Immature natural killer cell (primary cell): ENCODE data around the gene REST. TPM values are rescaled to one million over a fixed set of nuclear protein-coding genes. Genes with fewer than 3 reads are reported as not detected.

Experiments
- DNase-seq, 3 donors: peaks; one replicate each; pipeline ENCODE4 v3.0.0; 2022; ENCODE audit warnings: mixed read lengths in 1 of 3
- H3K27ac Mint-ChIP-seq, 6 donors: one replicate each; pipeline ENCODE4 v1.8.0; 2020; ENCODE audit warnings: mixed read lengths in 6 of 6, mild to moderate bottlenecking in 5 of 6, inconsistent platforms in 4 of 6, moderate library complexity in 3 of 6
- H3K27me3 Mint-ChIP-seq, 3 donors: one replicate each; pipeline ENCODE4 v1.8.0; 2020 to 2021; ENCODE audit warnings: low read depth in 3 of 3, mild to moderate bottlenecking in 3 of 3, mixed read lengths in 3 of 3, moderate library complexity in 3 of 3, inconsistent platforms in 1 of 3
- H3K36me3 Mint-ChIP-seq, 3 donors: one replicate each; pipeline ENCODE4 v1.8.0; 2020; ENCODE audit warnings: mixed read lengths in 3 of 3, inconsistent platforms in 2 of 3, mild to moderate bottlenecking in 2 of 3
- H3K4me1 Mint-ChIP-seq, 2 donors: one replicate each; pipeline ENCODE4 v1.8.0; 2020; ENCODE audit warnings: inconsistent platforms in 2 of 2, mild to moderate bottlenecking in 2 of 2, mixed read lengths in 2 of 2, moderate library complexity in 1 of 2
- H3K4me3 Mint-ChIP-seq, 5 donors: one replicate each; pipeline ENCODE4 v1.8.0; 2020; ENCODE audit warnings: mild to moderate bottlenecking in 5 of 5, mixed read lengths in 5 of 5, inconsistent platforms in 3 of 5, moderate library complexity in 3 of 5
- H3K9me3 Mint-ChIP-seq, 6 donors: one replicate each; pipeline ENCODE4 v1.8.0; 2020; ENCODE audit warnings: mild to moderate bottlenecking in 6 of 6, mixed read lengths in 6 of 6, inconsistent platforms in 4 of 6, moderate library complexity in 3 of 6
- polyA plus RNA-seq, 3 donors: library from polyadenylated mRNA; unstranded; fragments of 300-500 nt; fragmentation: Illumina TruSeq; gene quantifications; one replicate each; pipeline ENCODE4 v1.2.3, GENCODE V29; 2021

REST gene
- polyA plus RNA-seq, 3 donors from 2014 or later, result 106 to 193 (median 144) TPM

DNA sequence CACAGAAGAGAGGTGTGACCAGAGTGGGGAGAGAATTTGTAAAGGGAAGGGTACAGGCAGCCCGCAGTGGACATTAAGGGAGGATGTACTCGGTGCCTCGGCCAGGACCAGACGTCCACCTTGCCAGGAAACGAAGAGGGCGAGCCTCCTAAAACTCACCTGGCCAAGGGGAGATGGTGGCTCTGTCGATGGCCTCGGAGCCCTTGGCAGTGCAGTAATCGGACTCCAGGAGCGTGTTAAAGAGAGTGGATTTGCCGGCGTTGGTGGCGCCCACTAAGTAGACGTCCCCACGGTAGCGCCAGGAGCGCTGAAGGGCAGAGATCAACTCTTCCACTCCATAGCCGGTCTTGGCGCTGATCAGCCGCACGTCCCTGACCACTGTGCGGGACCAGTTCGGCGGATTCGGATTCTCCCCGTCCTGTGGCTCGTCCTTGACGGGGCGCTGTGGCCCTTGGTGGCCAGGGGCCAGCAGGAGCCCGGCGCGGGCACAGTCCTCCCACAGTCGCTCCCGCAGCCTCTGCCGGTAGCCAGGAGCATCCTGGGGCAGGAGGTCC is 68.7 kb downstream of the REST start:
- Mint-ChIP-seq H3K4me1 (peaks cover 49 to 67% of the 10 kb centered on the region in 2 donors), H3K27me3 (peaks cover 20 to 35% (median 32%) of the 10 kb centered on the region in 3 donors), H3K4me3 (peak overlapping the region; percentile 95 to 100 (median 100)), H3K27ac (peak overlapping the region; percentile 22 to 83 (median 72)), H3K9me3 (peaks cover 0 to 2% (median 0%) of the 10 kb centered on the region in 6 donors), H3K36me3 (peaks cover 27 to 32% (median 30%) of the 10 kb centered on the region in 3 donors)
- DNase-seq, result peak in 1 of 3 donors; percentile 3

DNA sequence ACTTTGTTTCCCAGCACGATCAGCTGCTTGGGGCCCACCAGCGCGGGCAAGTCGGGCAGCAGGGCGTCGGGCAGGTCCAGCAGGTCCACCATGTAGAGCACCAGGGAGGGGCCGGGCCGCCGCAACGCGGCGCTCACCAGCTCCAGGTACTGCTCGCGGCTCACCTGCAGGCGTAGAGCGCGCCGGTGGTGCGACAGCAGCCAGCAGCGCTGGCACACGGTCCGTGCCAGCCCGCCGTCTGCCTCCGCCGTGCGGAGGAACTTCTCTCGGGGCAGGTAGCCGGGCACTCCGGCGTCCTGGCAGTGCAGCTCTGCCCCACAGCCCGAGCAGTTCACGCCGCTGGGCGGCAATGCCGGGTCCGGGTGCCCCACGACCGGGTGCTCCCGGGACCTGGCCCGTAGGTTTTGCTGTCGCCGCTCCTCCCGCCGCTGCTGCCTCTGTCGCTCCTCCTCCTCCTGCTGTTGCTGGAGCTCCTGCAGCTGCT is 69.2 kb downstream of the REST start:
- peak overlapping the region; percentile 99 to 100 (median 100) for H3K4me3 Mint-ChIP-seq
- peaks cover 0 to 2% (median 0%) of the 10 kb centered on the region in 6 donors for H3K9me3 Mint-ChIP-seq
- DNase-seq, result no peak
- H3K27ac Mint-ChIP-seq, result peak overlapping the region; percentile 95 to 100 (median 98)
- H3K27me3 Mint-ChIP-seq, result peaks cover 20 to 40% (median 32%) of the 10 kb centered on the region in 3 donors
- H3K36me3 Mint-ChIP-seq, result peaks cover 23 to 29% (median 27%) of the 10 kb centered on the region in 3 donors
- H3K4me1 Mint-ChIP-seq, result peaks cover 55 to 72% of the 10 kb centered on the region in 2 donors

DNA sequence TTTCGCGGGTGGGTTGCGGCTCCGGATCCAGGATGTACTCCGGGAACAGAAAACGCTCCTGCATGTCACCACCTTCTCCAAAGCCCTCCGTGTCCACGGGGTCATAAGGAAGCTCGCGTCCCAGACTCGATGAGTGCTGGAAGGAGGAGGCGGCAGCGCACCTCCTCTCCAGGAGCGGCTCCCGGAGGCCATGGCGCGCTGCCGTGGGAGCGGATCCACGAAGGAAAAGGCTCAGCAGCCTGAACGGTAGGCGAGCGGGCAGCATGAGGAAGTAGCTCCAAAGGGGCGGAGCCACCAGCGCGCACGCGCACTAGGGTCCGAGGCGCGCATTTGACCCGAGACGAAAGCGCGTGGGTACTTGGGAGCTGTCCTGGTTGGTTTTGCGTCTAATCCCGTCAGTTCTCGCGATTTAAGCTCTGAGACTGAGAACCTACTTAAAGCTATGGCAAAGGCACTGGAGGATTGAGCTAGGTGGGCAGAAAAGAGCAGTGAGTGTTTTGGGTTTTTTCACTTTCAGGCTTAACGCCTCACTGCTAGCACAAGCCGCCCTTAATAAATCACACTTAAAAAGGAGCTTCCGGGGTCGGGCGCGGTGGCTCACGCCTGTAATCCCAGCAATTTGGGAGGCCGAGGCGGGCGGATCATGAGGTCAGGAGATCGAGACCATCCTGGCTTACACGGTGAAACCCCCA is 69.8 kb downstream of the REST start, which contains the start of gene NOA1:
Gene NOA1 (minus strand): TSS at position 286 of the 692 bp plus-strand sequence. CDS start 21 bp downstream, at position 265.
- H3K27ac Mint-ChIP-seq, result peak within 1 kb of the TSS; percentile 97 to 100 (median 100)
- H3K4me3 Mint-ChIP-seq, result peak within 1 kb of the TSS; percentile 99 to 100 (median 100)
- peaks cover 18 to 24% (median 21%) of the 10 kb centered on the region in 3 donors for H3K36me3 Mint-ChIP-seq
- peaks cover 60 to 72% of the 10 kb centered on the region in 2 donors for H3K4me1 Mint-ChIP-seq
- DNase-seq, result peak; percentile 99
- peaks cover 20 to 40% (median 32%) of the 10 kb centered on the region in 3 donors for H3K27me3 Mint-ChIP-seq
- peaks cover 0 to 2% (median 0%) of the 10 kb centered on the region in 6 donors for H3K9me3 Mint-ChIP-seq

DNA sequence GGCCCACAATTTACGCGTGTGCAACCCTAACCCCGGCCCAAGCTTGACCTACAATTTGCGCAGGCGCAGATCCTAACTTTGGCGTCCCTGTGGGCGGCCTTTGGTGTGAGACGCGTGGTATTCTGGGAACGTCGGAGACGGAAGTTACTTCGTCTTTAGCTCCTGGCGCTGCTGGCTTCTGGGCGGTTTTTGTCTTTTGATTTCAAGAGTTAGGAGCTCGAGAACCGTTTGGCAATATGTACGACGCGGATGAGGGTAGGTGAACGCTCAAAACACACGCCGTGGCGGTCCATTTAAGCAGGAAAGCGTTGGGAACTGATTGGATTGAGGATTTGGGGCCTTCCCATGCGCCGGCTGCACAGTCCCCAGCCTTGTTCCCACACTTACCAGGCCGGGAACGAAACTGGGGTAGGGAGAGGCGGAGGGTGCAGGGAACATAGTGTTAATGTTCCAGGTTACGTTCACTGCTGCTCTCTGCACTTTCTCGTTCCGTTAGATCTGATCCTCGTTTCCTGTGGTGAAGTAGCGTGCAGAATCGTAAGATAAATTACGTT is 71.1 kb downstream of the REST start, which contains the start of gene POLR2B:
Gene POLR2B (plus strand): TSS at position 147 of the 554 bp plus-strand sequence. CDS start 90 bp downstream, at position 237.
- Mint-ChIP-seq H3K27me3 (peaks cover 20 to 39% (median 32%) of the 10 kb centered on the region in 3 donors), H3K36me3 (peaks cover 4 to 10% (median 8%) of the 10 kb centered on the region in 3 donors), H3K27ac (peak within 1 kb of the TSS; percentile 97 to 100 (median 100)), H3K4me1 (peaks cover 67 to 71% of the 10 kb centered on the region in 2 donors), H3K4me3 (peak within 1 kb of the TSS; percentile 99 to 100 (median 100)), H3K9me3 (peaks cover 0 to 2% (median 0%) of the 10 kb centered on the region in 6 donors)
- DNase-seq, result peak; percentile 88 to 89 (median 88)

DNA sequence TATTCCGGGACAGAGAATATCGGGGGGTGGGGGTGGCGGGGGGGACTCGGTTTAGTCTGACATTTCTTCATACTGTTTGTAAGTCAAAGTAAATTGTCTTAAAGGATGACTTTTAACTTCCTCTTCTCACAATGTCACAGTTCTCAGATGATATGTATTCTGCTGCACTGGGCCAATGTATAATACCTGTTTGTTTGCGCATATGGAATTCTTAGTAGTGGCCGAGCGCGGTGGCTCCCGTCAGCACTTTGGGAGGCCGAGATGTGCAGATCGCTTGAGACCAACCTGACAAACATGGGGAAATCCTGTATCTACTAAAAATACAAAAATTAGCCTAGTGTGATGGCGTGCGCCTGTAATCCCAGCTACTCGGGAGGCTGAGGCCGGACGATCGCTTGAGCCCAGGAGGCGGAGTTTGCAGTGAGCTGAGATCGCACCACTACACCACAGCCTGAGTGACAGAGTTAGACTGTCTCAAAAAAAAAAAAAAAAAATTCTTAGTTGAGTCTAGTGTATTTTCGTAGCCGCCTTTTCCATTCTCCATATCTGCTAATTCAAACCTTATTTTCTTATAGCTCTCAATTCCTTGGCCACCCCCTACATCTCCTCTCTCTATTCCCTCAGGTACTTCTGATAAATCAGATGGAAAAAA is 71.8 kb downstream of the REST start:
- peaks cover 68 to 73% of the 10 kb centered on the region in 2 donors for H3K4me1 Mint-ChIP-seq
- peaks cover 0 to 2% (median 0%) of the 10 kb centered on the region in 6 donors for H3K9me3 Mint-ChIP-seq
- H3K4me3 Mint-ChIP-seq, result peak overlapping the region; percentile 99 to 100 (median 100)
- H3K27ac Mint-ChIP-seq, result peak overlapping the region; percentile 97 to 100 (median 100)
- H3K36me3 Mint-ChIP-seq, result peaks cover 0 to 5% (median 4%) of the 10 kb centered on the region in 3 donors
- peaks cover 20 to 39% (median 32%) of the 10 kb centered on the region in 3 donors for H3K27me3 Mint-ChIP-seq
- peak; percentile 63 to 71 (median 67) for DNase-seq

DNA sequence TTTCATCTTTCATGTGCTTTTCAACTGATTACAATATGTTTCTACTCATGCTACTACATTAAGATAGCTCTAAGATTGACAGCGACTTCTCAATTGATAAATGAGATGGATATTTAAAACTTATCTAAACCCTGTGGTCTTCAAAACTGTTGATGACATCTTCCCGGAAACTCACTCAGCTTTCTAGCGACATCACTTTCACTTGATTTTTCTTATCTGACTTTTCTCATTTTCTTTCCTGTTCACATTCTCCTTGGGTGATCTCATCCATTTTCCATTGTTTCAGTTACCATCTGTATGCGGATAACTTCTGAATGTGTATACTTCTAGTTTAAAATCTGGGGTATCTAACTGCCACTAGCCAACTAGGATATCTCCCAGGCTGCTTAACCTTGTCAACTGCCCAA is 74.1 kb downstream of the REST start:
- H3K9me3 Mint-ChIP-seq, result peaks cover 0 to 2% (median 0%) of the 10 kb centered on the region in 6 donors
- peaks cover 64 to 83% of the 10 kb centered on the region in 2 donors for H3K4me1 Mint-ChIP-seq
- H3K27me3 Mint-ChIP-seq, result peaks cover 18 to 35% (median 28%) of the 10 kb centered on the region in 3 donors
- peak overlapping the region; percentile 49 to 97 (median 71) for H3K27ac Mint-ChIP-seq
- H3K36me3 Mint-ChIP-seq, result peaks cover 0 to 8% (median 6%) of the 10 kb centered on the region in 3 donors
- peak in 1 of 3 donors; percentile 9 for DNase-seq
- H3K4me3 Mint-ChIP-seq, result peak overlapping the region; percentile 55 to 100 (median 68)

DNA sequence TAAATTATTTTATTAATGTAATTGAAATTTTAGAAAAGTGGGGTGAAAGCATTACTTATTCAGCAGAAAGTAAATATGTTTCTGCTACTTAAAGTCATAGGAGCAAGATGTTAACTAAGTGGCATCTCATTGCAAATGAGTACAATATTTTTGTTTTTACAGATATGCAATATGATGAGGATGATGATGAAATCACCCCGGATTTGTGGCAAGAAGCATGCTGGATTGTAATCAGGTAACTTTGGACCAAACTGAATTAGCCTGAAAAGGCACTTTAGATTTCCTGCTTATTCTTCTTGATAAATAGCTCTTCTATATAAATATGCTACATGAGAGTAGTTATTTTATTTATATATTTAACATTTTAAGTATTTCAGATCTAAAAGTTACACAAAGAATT is 78.5 kb downstream of the REST start:
- DNase-seq, result no peak
- no peak overlapping the region for H3K27ac Mint-ChIP-seq
- H3K36me3 Mint-ChIP-seq, result peaks cover 0 to 20% (median 9%) of the 10 kb centered on the region in 3 donors
- H3K9me3 Mint-ChIP-seq, result no peaks in the 10 kb centered on the region
- peaks cover 51 to 86% of the 10 kb centered on the region in 2 donors for H3K4me1 Mint-ChIP-seq
- H3K4me3 Mint-ChIP-seq, result no peak overlapping the region
- peaks cover 0 to 8% (median under 1%) of the 10 kb centered on the region in 3 donors for H3K27me3 Mint-ChIP-seq

DNA sequence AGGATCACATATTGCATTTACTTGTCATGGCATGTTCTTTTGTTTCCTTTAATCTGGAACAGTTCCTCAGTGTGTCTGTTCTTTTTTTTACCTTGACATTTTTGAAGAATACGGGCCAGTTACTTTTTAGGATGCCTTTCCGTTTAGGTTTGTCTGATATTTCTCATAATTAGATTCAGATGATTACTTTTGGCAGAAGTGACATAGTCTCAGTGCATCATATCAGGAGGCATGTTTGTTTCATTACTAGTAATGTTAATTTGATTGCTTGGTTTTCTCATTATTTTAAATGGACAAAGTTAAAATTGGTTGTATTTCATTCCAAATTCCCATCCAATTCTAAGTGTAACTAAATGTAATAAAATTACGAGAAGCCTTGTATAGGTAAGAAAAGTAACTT is 79.3 kb downstream of the REST start:
- H3K27me3 Mint-ChIP-seq, result peaks cover 0 to 2% (median 0%) of the 10 kb centered on the region in 3 donors
- H3K27ac Mint-ChIP-seq, result peak overlapping the region in 1 of 6 donors; percentile 60
- no peaks in the 10 kb centered on the region for H3K9me3 Mint-ChIP-seq
- H3K4me3 Mint-ChIP-seq, result no peak overlapping the region
- peaks cover 0 to 25% (median 15%) of the 10 kb centered on the region in 3 donors for H3K36me3 Mint-ChIP-seq
- DNase-seq, result no peak
- peaks cover 51 to 86% of the 10 kb centered on the region in 2 donors for H3K4me1 Mint-ChIP-seq

DNA sequence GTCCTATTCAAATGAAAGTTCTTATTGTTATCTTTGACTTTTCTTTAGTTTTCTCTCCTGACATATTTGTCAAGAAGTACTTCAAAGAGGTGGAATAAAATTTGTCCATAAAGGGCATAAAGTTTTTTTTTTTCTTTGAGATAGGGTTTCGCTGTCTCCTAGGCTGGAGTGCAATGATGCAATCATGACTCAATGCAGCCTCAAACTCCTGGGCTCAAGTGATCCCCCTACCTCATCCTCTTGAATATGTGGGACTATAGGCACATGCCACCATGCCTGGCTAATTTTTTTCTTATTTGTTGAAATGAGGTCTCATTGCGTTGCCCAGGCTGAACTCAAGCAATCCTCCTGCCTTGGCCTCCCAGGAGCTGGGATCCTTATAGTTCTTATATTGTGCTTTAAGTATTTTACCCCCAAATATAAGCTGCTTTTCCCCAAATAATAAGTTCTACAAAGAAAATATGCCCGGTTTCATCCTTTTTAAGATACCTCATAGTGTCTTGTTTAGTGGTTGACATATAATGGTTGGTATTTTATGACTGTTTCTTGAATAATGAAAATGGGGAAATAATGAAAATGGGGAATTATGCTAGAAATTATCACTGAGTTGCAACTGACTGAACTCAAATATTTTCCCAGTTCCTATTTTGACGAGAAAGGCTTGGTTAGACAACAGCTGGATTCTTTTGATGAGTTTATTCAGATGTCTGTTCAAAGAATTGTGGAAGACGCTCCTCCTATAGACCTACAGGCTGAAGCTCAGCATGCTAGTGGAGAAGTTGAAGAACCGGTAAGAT is 82.6 kb downstream of the REST start:
- H3K4me3 Mint-ChIP-seq, result no peak overlapping the region
- H3K36me3 Mint-ChIP-seq, result peaks cover 5 to 37% (median 16%) of the 10 kb centered on the region in 3 donors
- no peak for DNase-seq
- peaks cover 0 to under 1% (median 0%) of the 10 kb centered on the region in 3 donors for H3K27me3 Mint-ChIP-seq
- H3K27ac Mint-ChIP-seq, result peak overlapping the region in 3 of 6 donors; percentile 11 to 73 (median 18)
- H3K4me1 Mint-ChIP-seq, result peaks cover 34 to 84% of the 10 kb centered on the region in 2 donors
- H3K9me3 Mint-ChIP-seq, result no peaks in the 10 kb centered on the region

DNA sequence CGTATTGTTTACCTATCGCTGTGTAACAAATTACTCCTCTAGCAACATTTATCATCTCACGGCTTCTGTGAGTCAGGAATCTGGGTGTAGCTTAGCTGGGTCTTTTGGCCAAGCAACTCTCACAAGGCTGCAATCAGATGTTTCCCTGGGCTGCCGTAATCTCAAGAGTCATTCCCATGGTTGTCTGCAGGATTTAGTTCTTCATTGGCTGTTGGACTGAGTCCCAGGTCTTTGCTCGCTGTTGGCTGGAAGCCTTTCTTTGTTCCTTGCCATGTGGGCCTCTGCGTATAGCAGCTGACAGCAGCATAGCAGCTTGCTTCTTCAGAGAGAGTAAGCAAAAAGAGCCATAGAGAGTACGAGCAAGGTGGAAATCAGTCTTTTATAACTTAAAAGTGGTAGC is 87.8 kb downstream of the REST start:
- Mint-ChIP-seq H3K4me1 (peaks cover 27 to 62% of the 10 kb centered on the region in 2 donors), H3K27ac (peak overlapping the region in 1 of 6 donors; percentile 30), H3K27me3 (peaks cover 0 to 1% (median 0%) of the 10 kb centered on the region in 3 donors), H3K9me3 (no peaks in the 10 kb centered on the region), H3K36me3 (peaks cover 14 to 55% (median 32%) of the 10 kb centered on the region in 3 donors), H3K4me3 (no peak overlapping the region)
- DNase-seq, result no peak

DNA sequence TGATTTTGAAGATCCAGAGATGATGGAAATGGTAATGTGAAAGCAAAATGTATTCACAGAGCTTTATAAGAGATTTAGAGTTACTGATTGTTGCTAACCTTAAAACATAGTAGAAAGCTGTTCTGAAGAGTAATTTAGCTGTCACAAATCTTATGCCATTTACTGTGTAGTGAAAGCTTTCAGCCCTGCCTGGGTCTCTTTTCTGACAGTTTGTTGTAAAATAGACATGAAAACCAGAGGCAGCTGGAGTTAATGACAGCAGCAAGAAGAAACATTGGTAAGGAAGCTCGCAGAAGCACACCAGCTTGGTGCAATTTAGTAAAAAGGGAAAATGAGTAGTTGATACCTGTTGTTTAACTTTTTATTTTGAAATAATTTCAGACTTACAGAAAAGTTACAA is 92.1 kb downstream of the REST start:
- Mint-ChIP-seq H3K27me3 (peaks cover 0 to 1% (median 0%) of the 10 kb centered on the region in 3 donors), H3K4me3 (no peak overlapping the region), H3K36me3 (peaks cover 9 to 49% (median 26%) of the 10 kb centered on the region in 3 donors), H3K4me1 (peaks cover 12 to 24% of the 10 kb centered on the region in 2 donors), H3K9me3 (no peaks in the 10 kb centered on the region), H3K27ac (no peak overlapping the region)
- no peak for DNase-seq

DNA sequence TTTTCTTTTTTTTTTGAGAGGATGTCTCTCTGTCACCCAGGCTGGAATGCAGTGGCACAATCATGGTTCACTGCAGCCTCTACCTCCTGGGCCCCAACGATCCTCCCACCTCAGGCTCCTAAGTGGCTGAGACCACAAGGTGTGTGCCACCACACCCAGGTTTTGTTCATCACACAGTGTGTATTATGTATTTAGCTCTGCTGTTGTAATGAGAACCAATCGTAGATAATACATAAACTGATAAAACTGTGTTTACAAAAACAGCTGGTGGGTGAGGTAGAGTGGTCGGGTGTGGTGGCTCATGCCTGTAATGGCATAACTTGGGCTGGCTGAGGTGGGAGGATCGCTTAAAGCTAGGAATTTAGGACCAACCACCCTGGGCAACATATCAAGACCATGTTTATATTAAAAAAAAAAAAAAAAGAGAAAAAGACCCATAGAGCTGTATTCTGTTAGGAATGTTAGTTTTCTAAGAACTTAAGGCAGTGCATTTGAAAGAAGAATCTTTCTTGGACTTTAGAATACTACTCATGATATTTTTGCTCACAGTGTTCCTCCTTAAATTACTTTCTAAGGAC is 105.9 kb downstream of the REST start:
- DNase-seq, result no peak
- Mint-ChIP-seq H3K27ac (peak overlapping the region in 4 of 6 donors; percentile 15 to 65 (median 46)), H3K36me3 (peaks cover 21 to 43% (median 39%) of the 10 kb centered on the region in 3 donors), H3K4me3 (no peak overlapping the region), H3K27me3 (peaks cover 0 to 2% (median 1%) of the 10 kb centered on the region in 3 donors), H3K4me1 (peaks cover 11 to 20% of the 10 kb centered on the region in 2 donors), H3K9me3 (no peaks in the 10 kb centered on the region)
